Activated T-cell treated with anti-CD3 and anti-CD28 coated beads for 4 hours (primary cell): Measurements from ENCODE around the gene B4GALT5.
"Not testable (repeated sequence)": the region's sequence is repeated elsewhere in the genome, so short reads cannot be mapped to it uniquely, and the experiment has no call there.

ENCODE experiments used
- DNase-seq: peaks from one replicate; pipeline ENCODE4 v3.0.0-alpha.2; 2020

B4GALT5 gene

DNA sequence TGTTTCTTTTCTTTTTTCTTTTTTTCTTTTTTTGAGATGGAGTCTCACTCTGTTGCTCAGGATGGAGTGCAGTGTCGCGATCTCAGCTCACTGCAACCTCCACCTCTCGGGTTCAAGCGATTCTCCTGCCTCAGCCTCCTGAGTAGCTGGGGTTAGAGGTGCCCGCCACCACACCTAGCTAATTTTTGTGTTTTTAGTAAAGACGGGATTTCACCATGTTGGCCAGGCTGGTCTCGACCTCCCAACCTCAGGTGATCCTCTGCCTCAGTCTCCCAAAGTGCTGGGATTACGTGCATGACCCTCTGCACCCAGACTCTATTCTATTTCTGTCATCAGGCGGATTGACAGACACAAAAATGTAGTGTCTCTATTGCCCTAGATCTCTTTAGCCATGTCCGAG, 88.7 kb downstream of the B4GALT5 start:
- DNase-seq = not testable (repeated sequence)

DNA sequence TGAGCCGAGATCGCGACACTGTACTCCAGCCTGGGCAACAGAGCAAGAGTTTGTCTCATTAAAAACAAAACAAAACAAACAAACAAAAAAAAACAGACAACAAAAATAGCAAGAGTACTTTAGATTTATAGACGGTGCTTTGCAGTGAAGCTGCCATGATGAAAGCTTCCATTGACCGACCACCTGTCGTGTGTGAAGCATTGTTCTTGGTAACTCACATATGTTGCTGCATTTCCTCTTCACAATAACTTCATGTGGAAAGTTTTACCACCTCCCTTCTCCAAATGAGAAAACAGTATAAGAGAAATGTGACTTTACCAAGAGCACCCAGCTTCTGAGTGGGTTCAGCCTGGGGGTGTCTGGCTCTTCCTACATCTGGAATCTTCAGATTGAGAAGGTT, 89.4 kb downstream of the B4GALT5 start:
- no peak for DNase-seq

DNA sequence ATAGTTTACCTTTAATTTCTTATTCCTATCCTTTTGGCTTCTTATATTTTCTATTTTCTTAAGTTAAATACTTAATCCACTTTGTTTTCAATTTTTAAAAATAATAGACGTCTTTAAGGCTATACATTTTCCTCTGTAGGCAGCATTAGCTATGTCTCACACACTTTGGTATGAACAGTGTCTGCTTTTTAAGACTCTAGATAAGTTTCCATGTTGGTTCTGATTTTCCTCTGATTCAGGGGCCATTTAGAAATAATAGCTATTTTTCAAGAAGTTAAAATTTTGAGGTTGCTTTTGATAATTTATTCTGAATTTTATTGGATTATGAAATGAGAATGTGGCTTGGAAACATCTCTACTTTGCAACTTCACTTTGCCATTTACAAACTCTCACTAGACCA, 91.4 kb downstream of the B4GALT5 start:
- no peak for DNase-seq

DNA sequence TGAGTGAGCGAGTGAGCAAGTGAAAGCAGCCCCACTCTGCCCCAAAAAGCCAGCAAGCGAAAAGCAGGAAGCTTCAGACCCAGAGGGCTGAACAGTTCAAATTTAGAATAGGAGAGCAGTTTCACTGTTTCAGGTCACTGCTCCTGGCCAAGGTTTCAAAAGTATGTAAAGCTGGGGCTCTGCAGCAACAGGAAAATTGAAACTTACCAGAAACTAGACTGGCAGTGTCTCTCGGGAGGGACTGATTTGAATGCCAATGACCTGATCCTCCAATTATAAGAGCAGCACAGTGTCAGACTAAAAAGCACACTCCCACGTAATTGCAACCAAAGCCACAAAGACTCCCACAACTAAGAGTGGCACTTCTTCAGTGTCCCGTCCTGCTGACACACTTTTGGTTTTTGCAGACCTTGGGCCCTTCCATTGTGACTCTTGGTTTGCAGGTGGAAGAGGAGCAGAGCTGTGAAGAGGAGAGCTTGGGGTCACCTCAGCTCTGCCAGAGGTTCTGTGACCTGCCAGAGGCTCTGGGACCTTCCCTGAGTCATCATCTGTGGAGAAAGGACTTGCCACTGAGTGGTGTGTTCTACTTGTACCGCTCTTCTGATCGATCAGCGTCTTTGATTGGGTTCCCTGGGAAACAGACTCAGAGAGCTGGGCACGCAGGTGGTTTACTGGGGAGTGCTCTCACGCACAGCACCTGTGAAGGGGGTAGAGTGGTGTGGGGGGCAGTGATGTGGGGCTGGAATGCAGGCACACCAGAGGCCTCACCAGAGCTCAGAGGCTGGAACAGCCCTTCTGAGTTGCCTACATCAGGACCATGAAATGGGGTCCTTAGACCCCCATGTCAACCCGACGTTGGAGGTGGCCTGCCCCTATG, 93.1 kb downstream of the B4GALT5 start:
- DNase-seq = no peak

DNA sequence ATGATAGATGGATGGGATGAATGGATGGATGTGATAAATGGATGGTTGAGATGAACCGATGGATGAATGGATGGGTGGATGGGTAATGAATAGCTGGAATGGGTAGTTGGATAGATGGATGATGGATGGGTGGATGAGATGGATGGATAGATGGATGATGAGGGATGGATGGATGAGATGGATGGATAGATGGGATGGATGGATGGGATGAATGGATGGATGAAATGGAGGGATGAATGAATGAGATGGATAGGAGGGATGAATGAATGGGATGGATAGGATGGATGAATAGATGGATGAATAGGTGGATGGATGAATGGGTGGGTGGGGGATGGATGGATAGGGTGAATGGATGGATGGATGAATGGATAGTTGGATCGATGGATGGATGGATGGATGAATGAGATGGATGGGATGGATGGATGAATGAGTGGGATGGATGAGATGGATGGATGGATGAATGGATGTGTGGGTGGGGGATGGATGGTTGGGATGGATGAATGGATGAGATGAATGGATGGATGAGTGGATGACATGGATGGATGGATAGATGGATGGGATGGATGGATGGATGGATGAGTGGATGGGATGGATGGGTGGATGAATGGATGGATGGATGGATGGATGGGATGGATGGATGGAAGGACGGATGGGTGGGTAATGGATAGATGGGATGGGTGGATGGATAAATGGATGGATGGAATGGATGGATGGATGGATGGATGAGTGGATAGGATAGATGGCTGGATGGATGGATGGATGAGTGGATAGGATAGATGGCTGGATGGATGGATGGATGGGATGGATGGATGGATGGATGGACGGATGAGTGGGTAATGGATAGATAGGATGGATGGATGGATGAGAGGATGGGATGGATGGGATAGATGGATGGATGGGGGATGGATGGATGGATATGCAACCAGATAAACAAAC, 94.3 kb downstream of the B4GALT5 start:
- no peak for DNase-seq

DNA sequence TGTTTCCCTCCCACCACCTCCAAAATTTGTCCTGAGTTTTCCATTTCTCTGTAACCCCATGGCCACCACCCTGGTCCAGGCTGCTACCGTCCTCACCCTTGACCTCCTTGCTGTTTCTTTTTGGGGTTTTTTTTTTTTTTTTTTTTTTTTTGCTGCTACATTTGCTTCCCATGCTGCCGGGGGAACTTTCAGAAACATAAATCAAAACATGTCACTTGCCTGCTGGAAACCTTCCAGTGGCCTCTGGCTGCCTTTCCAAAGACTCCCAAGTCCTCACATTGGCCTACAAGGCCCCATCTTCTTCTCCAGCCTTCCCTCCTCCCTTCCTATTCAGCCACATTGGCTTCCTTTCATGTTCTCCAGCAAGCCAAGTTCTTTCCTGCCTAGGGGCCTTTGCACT, 95.4 kb downstream of the B4GALT5 start:
- DNase-seq = no peak

DNA sequence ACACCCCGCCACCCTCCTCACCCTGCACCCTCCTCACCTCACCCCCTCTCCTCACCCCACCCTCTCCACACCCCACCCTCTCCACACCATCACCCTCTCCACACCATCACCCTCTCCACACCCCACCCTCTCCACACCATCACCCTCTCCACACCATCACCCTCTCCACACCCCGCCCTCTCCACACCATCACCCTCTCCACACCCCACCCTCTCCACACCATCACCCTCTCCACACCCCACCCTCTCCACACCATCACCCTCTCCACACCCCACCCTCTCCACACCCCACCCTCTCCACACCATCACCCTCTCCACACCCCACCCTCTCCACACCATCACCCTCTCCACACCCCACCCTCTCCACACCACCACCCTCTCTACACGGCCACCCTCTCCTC, 96.3 kb downstream of the B4GALT5 start:
- not testable (repeated sequence) for DNase-seq

DNA sequence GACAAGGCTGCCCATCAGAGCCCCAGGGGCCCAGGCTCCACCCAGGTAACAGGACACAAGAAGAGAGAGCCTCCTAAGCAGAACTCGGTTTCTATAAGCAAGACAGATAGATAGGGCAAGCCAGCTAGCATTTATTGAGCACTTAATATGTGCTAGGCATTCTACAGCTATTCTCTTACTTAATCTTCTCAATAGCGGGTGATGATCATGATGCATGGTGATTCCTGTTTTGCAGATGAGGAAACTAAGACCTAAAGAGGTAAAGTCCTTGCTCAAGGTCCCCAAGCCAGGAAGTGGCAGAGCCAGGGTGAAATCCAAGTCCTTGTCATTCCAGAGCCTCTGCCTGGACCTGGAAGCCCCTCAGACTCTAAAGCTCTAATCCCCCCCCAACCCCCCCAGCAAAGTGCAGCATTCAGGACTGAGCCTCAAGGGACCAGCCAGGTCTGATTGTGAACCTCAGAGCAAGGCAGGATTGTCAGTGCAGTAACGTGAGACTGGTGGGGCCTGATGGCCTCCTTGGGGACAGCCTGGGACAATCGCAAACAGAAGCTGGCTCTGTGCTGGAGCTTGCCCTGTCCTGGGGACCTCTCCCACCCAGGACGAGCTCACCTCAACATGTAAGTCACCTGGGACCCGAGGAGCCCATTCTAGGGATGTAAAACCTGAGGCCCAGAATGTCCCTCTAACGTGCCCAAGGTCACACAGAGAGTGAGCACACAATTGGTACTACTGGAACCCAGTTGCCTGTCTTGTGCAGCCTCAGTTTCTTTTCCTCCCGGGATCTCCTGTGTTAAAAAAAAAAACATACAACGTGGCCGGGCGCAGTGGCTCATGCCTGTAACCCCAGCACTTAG, 97.3 kb downstream of the B4GALT5 start:
- no peak for DNase-seq

DNA sequence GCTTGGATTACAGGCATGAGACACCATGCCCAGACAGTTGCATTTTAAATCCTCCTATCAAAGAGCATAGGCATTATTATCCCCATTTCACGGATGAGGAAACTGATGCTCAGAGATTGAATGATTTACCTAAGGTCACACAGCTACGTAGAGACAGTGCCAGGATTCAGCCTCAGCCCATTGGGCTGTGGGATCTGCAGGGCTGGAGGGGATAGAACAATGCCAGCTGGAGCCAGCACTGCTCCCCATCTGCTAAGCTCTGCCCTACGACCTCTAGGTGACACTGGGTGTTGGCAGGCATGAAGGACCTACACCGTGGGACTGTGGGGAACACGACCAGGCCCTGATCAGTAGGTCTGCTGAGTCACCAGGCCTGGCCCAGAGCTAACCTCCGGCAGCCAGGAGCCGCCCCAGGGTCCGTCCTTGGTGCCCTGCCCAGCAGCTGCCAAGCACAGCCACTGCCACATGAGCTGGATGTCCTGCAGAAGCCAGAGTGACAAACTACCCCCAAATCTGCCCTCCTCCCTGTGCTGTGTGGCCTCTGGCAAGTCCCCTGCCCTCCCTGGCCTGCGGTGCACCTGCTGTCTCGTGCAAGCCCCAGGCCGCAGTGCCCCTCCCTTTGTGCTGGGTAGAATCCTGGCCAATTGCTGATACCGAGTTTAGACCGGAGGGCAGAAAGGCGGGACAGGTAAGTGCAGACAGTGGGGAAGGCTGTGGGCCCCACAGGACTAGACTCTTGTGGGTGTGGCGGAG, 98.1 kb downstream of the B4GALT5 start:
- DNase-seq = no peak

DNA sequence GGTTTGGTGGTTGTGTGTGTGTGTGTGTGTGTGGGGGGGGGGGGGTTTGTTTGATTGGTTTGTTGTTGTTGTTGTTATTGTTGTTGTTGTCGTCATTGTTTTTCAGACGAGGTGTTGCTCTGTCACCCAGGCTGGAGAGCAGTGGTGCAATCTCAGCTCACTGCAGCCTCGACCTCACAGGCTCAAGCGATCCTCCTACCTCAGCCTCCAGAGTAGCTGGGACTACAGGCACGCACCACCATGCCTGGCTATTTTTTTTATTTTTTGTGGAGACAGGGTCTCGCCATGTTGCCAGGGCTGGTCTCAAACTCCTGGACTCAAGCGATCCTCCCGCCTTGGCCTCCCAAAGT, 98.7 kb downstream of the B4GALT5 start:
- DNase-seq = not testable (repeated sequence)

DNA sequence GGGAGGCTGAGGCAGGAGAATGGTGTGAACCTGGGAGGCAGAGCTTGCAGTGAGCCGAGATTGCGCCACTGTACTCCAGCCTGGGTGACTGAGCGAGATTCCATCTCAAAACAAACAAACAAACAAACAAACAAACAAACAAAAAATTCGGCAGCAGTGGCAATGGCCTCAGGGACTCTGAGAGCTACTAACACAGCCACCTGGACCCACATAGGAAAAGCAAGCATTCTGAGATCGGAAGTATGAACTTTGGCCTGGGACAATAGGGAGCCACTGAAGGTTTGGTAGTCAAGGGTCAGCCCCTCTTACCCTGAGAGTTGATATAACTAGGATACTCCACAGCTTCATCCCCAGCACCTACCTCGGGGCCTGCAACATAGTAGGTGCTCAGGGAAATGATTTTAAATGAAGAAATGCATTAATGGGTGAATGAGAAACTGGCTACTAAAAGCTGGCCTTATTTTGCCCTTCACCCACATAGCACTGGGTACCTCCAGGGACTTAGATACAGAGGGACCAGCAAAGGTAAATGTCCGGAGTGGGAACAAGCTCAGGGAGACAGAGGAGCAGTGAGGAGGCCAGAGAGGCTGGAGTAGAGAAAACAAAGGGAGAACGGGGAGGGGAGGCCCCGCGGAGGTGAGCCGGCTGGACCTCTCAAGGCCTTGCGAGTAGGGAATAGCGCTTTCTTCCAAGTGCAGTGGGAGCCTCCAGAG, 99.2 kb downstream of the B4GALT5 start:
- DNase-seq = no peak

DNA sequence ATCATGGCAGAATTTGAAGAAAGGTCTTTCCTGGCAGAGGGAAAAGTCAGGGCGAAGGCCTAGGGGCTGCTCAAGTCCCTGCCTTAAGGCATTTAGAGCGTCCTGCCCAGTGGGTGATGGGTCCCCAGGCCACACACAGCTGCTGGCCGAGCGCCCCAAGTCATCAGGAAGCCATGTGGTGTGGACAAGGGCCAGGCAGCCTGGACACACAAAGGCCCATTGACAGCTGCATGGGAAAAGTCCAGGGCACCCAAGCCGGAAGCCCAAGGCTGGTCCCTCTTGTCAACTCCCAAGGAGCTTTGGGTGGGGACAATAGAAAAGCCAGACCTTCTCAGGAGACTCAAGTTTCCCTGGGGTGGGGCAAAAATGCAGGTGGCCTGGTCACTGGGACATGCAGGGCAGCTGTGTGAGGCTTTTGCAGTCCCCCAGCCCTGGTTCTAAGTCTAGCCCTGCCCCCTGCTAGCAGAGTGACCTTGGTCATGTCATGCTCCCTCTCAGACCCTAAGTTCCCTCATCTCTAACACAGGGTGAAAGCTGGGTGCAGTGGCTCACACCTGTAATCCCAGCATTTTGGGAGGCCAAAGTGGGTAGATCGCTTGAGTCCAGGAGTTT, 101.4 kb downstream of the B4GALT5 start:
- no peak for DNase-seq

DNA sequence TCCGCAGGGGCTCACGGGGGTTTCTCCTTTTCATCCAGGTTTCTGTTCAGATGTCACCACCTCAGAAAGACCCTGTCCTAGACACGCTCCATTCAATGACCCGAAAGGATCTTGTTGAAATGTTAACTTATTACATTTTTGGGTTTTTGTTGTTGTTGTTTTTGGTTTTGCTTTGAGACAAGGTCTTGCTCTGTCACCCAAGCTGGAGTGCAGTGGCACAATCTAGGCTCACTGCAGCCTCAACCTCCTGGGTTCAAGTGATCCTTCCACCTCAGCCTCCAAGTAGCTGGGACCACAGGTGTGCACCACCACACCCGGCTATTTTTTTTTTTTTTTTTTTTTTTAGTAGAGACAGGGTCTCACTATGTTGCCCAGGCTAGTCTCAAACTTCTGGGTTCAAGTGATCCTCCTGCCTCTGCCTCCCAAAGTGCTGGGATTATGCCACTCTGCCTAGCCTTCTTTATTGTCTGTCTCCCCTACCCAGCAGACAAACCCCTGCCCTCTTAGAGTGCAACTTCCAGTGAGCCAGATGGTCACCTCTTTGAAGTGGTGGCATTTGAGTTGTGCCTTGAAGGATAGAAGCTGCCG, 102.0 kb downstream of the B4GALT5 start:
- not testable (repeated sequence) for DNase-seq

DNA sequence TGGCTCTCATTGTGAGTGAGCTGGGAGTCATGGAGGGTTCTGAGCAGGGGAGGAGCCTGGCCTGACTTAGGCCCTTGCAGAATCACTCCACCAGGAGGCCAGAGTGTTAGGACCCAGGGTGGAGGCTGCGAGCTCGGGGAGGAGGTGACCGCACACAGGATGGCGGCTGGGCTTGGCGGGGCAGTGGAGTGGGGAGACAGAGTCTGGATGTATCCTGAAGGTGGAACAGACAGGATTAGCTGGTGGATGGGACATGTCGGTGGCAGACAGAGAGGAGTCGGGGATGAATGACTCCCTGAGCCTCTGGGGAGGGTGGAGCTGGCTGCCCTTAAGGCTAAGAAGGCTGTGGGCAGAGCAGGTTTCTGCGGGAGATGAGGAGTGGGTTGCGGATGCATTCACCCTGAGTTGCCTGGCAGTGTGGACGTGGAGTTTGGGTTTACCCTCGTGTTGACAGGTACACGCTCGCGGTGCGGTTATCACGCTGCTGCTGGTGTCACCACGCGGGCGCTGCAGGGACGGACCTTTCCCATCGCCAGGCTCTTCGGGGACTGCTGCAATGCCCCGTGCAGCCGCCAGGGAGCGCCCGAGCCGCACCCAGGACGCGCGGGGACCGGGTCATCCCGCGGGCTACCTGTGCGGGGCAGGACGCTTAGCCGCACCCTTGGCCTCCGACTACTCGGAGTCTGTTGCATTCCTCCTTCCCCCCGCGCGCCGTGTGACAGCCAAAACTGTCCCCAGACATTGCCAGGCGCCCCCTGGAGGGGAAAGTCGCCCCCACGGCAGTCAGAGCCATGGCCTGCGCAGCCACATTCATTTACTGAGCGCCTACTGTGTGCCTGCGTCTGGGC, 102.8 kb downstream of the B4GALT5 start:
- peak; percentile 63 for DNase-seq

DNA sequence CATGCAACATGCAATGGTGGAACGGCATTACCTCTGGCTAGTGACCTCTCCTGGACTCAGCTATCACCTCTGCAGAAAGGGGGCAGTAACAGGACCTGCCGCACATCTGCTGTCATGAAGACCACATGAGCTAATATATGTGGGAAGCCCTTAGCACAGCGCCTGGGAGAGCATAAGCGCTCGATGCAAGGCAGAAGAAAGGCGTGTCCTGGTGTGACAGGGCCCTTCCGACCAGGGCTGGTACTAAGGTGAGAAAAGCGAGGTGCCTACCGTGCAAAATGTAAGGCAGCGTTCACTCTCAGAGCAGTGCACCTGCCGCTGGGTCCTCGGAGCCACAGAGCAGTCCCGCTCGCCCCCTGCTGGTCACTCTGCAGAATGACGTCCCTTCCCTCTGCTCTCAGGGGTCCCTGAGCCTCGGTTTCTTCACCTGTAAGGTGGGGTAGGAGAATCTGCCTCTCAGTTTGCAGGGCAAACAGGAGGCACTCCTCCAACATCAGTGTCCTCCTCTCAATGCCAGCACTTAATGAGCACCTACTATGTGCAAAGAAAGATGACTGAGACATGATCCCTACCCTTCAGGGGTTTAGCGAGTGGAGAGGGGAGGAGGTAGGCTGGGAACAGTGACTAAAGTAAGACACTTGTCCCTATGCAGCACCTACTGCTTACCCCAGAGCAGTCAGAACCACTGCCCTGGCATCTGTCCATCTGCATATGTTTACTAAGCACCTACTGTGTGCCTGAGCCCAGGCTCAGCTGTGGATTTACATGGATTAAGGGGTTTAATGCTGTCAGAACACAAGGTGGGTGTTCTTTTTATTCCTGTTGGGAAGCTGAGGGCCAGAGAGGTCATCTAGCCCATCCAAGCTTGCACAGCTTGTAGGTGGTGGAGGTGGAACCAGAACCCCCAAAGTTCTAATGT, 104.7 kb downstream of the B4GALT5 start:
- DNase-seq = peak; percentile 56

DNA sequence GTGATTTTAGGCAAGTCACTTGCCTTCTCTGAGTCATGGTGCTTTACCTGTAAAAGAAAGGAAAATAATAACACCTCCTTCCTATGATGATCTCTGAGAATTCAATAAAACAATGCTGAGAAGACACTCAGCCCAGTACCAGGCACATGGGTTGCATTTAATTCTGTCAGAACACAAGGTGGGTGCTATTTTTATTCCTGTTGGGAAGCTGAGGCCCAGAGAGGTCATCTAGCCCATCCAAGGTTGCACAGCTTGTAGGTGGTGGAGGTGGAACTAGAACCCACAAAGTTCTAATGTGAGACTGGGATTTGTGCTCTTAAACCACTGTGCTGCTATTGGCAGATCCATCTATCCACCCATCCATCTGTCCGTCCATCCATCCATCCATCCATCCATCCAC, 106.1 kb downstream of the B4GALT5 start:
- no peak for DNase-seq

DNA sequence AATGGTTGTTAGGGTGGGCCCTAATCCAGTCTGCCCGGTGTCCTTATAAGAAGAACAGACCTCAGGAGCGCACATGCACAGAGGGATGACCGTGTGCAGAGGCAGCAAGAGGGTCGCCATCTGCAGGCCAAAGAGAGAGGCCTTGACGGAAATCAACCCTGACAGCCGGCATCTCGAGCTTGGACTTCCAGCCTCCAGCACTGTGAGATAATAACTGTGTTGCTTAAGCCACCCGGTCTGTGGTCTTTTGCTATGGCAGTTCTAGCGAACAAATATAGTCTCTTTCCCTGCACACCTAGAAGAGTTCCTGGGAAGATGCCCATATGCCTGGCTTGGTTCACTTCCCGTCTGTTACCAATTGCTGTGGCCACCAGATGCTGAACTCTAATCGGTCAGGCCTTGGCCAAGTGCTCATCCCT, 110.5 kb downstream of the B4GALT5 start:
- no peak for DNase-seq
